Measurements from ENCODE around the gene SIGLEC14. TPM values are rescaled to one million over a fixed set of nuclear protein-coding genes. Genes with fewer than 3 reads are reported as not detected.

The SIGLEC14 gene
- total and polyA plus RNA-seq, 2 donors (not counting 3 experiments of a cell fraction or from before 2014, with no cell fraction given) = 0.10 TPM; not detected in 1

- H3K9me1 ChIP-seq (replicated peaks; ENCODE audit: control insufficient read depth, extremely low read depth, insufficient read depth, low read length) = no peaks in the 10 kb centered on the region
- intact Hi-C loops (cut with micrococcal nuclease) (no loop called here), dilution Hi-C loops (cut with MboI; ENCODE audit: extremely low pct_ligation_motif_present, low sequenced_read_pairs) (no loop called here)
- H3K4me1 ChIP-seq (ENCODE audit: control insufficient read depth, extremely low read depth, insufficient read depth, low read length) = no peaks in the 10 kb centered on the region
- no peaks in the 10 kb centered on the region for H3K27me3 ChIP-seq (ENCODE audit: control insufficient read depth in 2 of 2, insufficient read depth in 2 of 2, low read length in 2 of 2)
- BruUV-seq (replicated peaks) = no TSS peak
- no peak overlapping the region for H3K9ac ChIP-seq (replicated peaks; ENCODE audit: extremely low read depth, insufficient read depth, low read length)
- ChIA-PET CTCF (interaction anchor here (1.4 to 1.6 kb wide), 2 partner anchors 29 to 34 kb away, joined by 4 read pairs; no protein-coding TSS in a partner anchor), POLR2A (no interaction called here)
- no peak overlapping the region for H3K4me3 ChIP-seq (replicated peaks in 1 of 3; ENCODE audit: insufficient read depth in 1 of 3, low read depth in 1 of 3, low read length in 3 of 3)
- H3K9me3 ChIP-seq (replicated peaks; ENCODE audit: control insufficient read depth, insufficient read depth, low read length) = no peaks in the 10 kb centered on the region
- no peak for DNase-seq (ENCODE audit: low read depth, low spot score)
- H2AFZ ChIP-seq (ENCODE audit: low read depth, low read length) = no peak overlapping the region
- H3K27ac ChIP-seq (ENCODE audit: insufficient read depth, low read depth, low read length) = no peak overlapping the region
- H4K20me1 ChIP-seq (replicated peaks; ENCODE audit: control insufficient read depth, extremely low read depth, insufficient read depth, low read length) = no peaks in the 10 kb centered on the region
- no peaks in the 10 kb centered on the region for H3K79me2 ChIP-seq (ENCODE audit: control insufficient read depth, insufficient read depth, low read length)
- no peaks in the 10 kb centered on the region for H3K36me3 ChIP-seq (ENCODE audit: control insufficient read depth in 2 of 2, extremely low read depth in 1 of 2, insufficient read depth in 2 of 2, low read length in 2 of 2)
- TF ChIP-seq POLR2AphosphoS5 (IDR thresholded peaks at IDR 0.05; ENCODE audit: insufficient read depth, low read depth, low read length) (no peak), POLR2A (IDR thresholded peaks at IDR 0.05; ENCODE audit: low read depth, low read length) (no peak), GATA2 (IDR thresholded peaks at IDR 0.05; ENCODE audit: insufficient read depth, insufficient read length, low read depth, low read length) (no peak), JUN (IDR thresholded peaks at IDR 0.05; ENCODE audit: borderline replicate concordance, insufficient read depth, insufficient read length, low read depth) (no peak), FOS (IDR thresholded peaks at IDR 0.05; ENCODE audit: borderline replicate concordance, insufficient read depth, low read length) (no peak), EZH2 (IDR thresholded peaks at IDR 0.05; ENCODE audit: borderline replicate concordance, low read depth, low read length, severe bottlenecking) (no peak), MAX (IDR thresholded peaks at IDR 0.05; ENCODE audit: insufficient read depth, insufficient read length) (no peak)
- H3K4me2 ChIP-seq (ENCODE audit: insufficient read depth, low read length) = no peak overlapping the region
- FAIRE-seq = no peak
Measured at GRCh38 chr19:51627491-51628138, 19.0 kb downstream of the SIGLEC14 start.

DNA sequence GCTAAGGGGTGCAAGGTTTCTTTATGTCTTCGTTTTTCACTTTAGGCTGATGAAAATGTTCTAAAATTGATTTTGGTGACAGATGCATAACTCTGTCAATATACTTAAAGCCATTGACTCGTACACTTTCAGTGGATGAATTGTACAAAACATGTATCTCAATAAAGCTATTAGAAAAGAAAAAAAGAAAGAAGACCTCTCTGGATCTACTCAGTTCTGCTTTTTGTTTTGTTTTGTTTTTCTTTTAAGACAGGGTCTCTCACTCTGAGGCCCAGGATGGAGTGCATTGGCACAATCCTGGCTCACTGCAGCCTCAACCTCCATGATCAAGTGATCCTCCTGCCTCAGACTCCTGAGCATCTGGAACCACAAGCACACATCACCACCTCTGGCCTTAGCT, 19.9 kb downstream of the SIGLEC14 start:
- POLR2A ChIA-PET = no interaction called here
- no TSS peak for BruUV-seq (replicated peaks)
- H3K4me2 ChIP-seq (ENCODE audit: insufficient read depth, low read length) = no peak overlapping the region
- H3K9me3 ChIP-seq (replicated peaks; ENCODE audit: control insufficient read depth, insufficient read depth, low read length) = no peaks in the 10 kb centered on the region
- no peak for TF ChIP-seq POLR2A (IDR thresholded peaks at IDR 0.05; ENCODE audit: low read depth, low read length)
- no peak for TF ChIP-seq EZH2 (IDR thresholded peaks at IDR 0.05; ENCODE audit: borderline replicate concordance, low read depth, low read length, severe bottlenecking)
- no peak for TF ChIP-seq GATA2 (IDR thresholded peaks at IDR 0.05; ENCODE audit: insufficient read depth, insufficient read length, low read depth, low read length)
- TF ChIP-seq JUN (IDR thresholded peaks at IDR 0.05; ENCODE audit: borderline replicate concordance, insufficient read depth, insufficient read length, low read depth) = no peak
- TF ChIP-seq CTCF (IDR thresholded peaks at IDR 0.05; ENCODE audit: extremely low read depth in 1 of 2, insufficient read depth in 1 of 2, low read depth in 1 of 2, low read length in 2 of 2) = no peak
- TF ChIP-seq FOS (IDR thresholded peaks at IDR 0.05; ENCODE audit: borderline replicate concordance, insufficient read depth, low read length) = no peak
- no peak for TF ChIP-seq POLR2AphosphoS5 (IDR thresholded peaks at IDR 0.05; ENCODE audit: insufficient read depth, low read depth, low read length)
- TF ChIP-seq MYC (IDR thresholded peaks at IDR 0.05; ENCODE audit: low read depth, low read length) = no peak
- TF ChIP-seq MAX (IDR thresholded peaks at IDR 0.05; ENCODE audit: insufficient read depth, insufficient read length) = no peak
- FAIRE-seq (no peak), DNase-seq (ENCODE audit: low read depth, low spot score) (no peak)
- H3K27ac ChIP-seq (ENCODE audit: insufficient read depth, low read depth, low read length) = no peak overlapping the region
- no peaks in the 10 kb centered on the region for H3K79me2 ChIP-seq (ENCODE audit: control insufficient read depth, insufficient read depth, low read length)
- intact Hi-C loops (cut with micrococcal nuclease) (no loop called here), dilution Hi-C loops (cut with MboI; ENCODE audit: extremely low pct_ligation_motif_present, low sequenced_read_pairs) (no loop called here)
- CTCF ChIA-PET = interaction anchor here (1.0 to 1.7 kb wide), 4 partner anchors 11 to 154 kb away, joined by 3 to 6 read pairs (median 4); no protein-coding TSS in a partner anchor
- H3K4me1 ChIP-seq (ENCODE audit: control insufficient read depth, extremely low read depth, insufficient read depth, low read length) = no peaks in the 10 kb centered on the region
- H2AFZ ChIP-seq (ENCODE audit: low read depth, low read length) = no peak overlapping the region
- no peaks in the 10 kb centered on the region for H3K9me1 ChIP-seq (replicated peaks; ENCODE audit: control insufficient read depth, extremely low read depth, insufficient read depth, low read length)
- no peak overlapping the region for H3K9ac ChIP-seq (replicated peaks; ENCODE audit: extremely low read depth, insufficient read depth, low read length)
- H4K20me1 ChIP-seq (replicated peaks; ENCODE audit: control insufficient read depth, extremely low read depth, insufficient read depth, low read length) = no peaks in the 10 kb centered on the region
- H3K36me3 ChIP-seq (ENCODE audit: control insufficient read depth in 2 of 2, extremely low read depth in 1 of 2, insufficient read depth in 2 of 2, low read length in 2 of 2) = no peaks in the 10 kb centered on the region
- H3K4me3 ChIP-seq (replicated peaks in 1 of 3; ENCODE audit: insufficient read depth in 1 of 3, low read depth in 1 of 3, low read length in 3 of 3) = no peak overlapping the region
- H3K27me3 ChIP-seq (ENCODE audit: control insufficient read depth in 2 of 2, insufficient read depth in 2 of 2, low read length in 2 of 2) = no peaks in the 10 kb centered on the region
